Activated CD4-positive, alpha-beta T cell treated with anti-CD3 and anti-CD28 coated beads, Interleukin-2, amount 10 ng/mL, durations not matched to agents 7 days and 5 days (primary cell): ENCODE data around the gene DCAF17. TPM values are rescaled to one million over a fixed set of nuclear protein-coding genes. Genes with fewer than 3 reads are reported as not detected.

ENCODE experiments used
- CTCF ChIA-PET: fragments of 350-600 bp; sonication (Branson Sonifier 250); formaldehyde crosslinking; loops from one replicate; lab custom pipeline; 2021; ENCODE audit warnings: antibody characterized with exemption; lab: Charles Lee
- POLR2A ChIA-PET: fragments of 350-600 bp; sonication (Branson Sonifier 250); formaldehyde crosslinking; loops from one replicate; lab custom pipeline; 2021; ENCODE audit warnings: antibody characterized with exemption; lab: Charles Lee
- DNase-seq: peaks from one replicate; pipeline ENCODE4 v3.0.0-alpha.2; 2020
- H3K27ac Mint-ChIP-seq: one replicate; pipeline ENCODE4 v1.8.0; 2021; ENCODE audit warnings: mild to moderate bottlenecking, moderate library complexity, mixed read lengths
- H3K27me3 Mint-ChIP-seq: one replicate; pipeline ENCODE4 v1.8.0; 2021; ENCODE audit warnings: mixed read lengths
- H3K36me3 Mint-ChIP-seq: one replicate; pipeline ENCODE4 v1.8.0; 2021; ENCODE audit warnings: low read depth, mixed read lengths
- H3K4me1 Mint-ChIP-seq: one replicate; pipeline ENCODE4 v1.8.0; 2021; ENCODE audit warnings: mixed read lengths
- H3K4me3 Mint-ChIP-seq: one replicate; pipeline ENCODE4 v1.8.0; 2021; ENCODE audit warnings: mild to moderate bottlenecking, moderate library complexity, mixed read lengths
- H3K9me3 Mint-ChIP-seq: one replicate; pipeline ENCODE4 v1.8.0; 2021; ENCODE audit warnings: mixed read lengths
- total RNA-seq, 2 experiments: library from RNA; stranded (reverse); gene quantifications; one replicate each; pipeline ENCODE4 v1.2.3, GENCODE V29; 2021

Gene DCAF17
- total RNA-seq, 2 experiments from 2014 or later = 15.8 to 19.0 TPM

- Mint-ChIP-seq H3K4me1 (peaks cover 42% of the 10 kb centered on the region), H3K27me3 (no peaks in the 10 kb centered on the region), H3K36me3 (peaks cover 52% of the 10 kb centered on the region), H3K27ac (peak overlapping the region; percentile 94), H3K9me3 (peaks cover 15% of the 10 kb centered on the region), H3K4me3 (peak overlapping the region; percentile 83)
- peak; percentile 50 for DNase-seq
- ChIA-PET POLR2A (interaction anchor here (0.9 kb wide), 1 partner anchor 17 kb away, joined by 3 read pairs; no protein-coding TSS in a partner anchor), CTCF (interaction anchor here (0.5 to 4.4 kb wide), 7 partner anchors 11 to 504 kb away, joined by 3 to 25 read pairs (median 3); partner anchors contain the start of gene GORASP2)
Observed at GRCh38 chr2:171432969-171433762, 860 bp upstream of the DCAF17 start.

GRCh38 chr2:171433763-171434012 is 338 bp upstream of the DCAF17 start, which contains the start of gene METTL8:
Gene METTL8 (minus strand): TSS chr2:171433990. CDS start chr2:171392185, 41,805 bp downstream.
- no peak for DNase-seq
- ChIA-PET POLR2A (interaction anchor here (0.9 kb wide), 1 partner anchor 17 kb away, joined by 3 read pairs; no protein-coding TSS in a partner anchor), CTCF (interaction anchor here (0.5 to 4.4 kb wide), 8 partner anchors 10 to 504 kb away, joined by 3 to 25 read pairs (median 3); partner anchors contain the start of gene GORASP2)
- Mint-ChIP-seq H3K4me1 (peaks cover 43% of the 10 kb centered on the region), H3K9me3 (peaks cover 11% of the 10 kb centered on the region), H3K27ac (peak within 1 kb of the TSS; percentile 94), H3K27me3 (no peaks in the 10 kb centered on the region), H3K36me3 (peaks cover 54% of the 10 kb centered on the region), H3K4me3 (peak within 1 kb of the TSS; percentile 83)

DNA sequence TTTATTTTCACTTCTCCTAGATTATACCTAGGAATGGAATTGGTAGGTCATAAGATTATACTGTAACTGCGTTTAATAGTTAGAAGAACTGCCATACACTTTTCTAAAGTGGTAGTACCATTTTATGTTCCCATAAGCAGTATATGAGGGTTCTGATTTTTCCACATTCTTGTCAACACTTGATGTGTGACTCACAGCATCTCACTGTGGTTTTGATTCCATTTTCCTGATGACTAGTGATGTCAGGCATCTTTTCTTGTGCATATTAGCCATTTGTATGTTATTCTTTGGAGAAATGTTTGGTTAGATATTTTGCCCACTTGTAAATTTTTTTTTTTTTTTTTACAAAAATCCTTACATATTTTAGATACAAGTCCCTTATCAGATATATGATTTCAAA is 2.3 kb downstream of the DCAF17 start:
- POLR2A ChIA-PET = no interaction called here
- no peaks in the 10 kb centered on the region for H3K9me3 Mint-ChIP-seq
- CTCF ChIA-PET = no interaction called here
- H3K4me3 Mint-ChIP-seq = no peak overlapping the region
- peaks cover 45% of the 10 kb centered on the region for H3K4me1 Mint-ChIP-seq
- H3K27ac Mint-ChIP-seq = no peak overlapping the region
- H3K36me3 Mint-ChIP-seq = peaks cover 54% of the 10 kb centered on the region
- no peaks in the 10 kb centered on the region for H3K27me3 Mint-ChIP-seq
- no peak for DNase-seq

DNA sequence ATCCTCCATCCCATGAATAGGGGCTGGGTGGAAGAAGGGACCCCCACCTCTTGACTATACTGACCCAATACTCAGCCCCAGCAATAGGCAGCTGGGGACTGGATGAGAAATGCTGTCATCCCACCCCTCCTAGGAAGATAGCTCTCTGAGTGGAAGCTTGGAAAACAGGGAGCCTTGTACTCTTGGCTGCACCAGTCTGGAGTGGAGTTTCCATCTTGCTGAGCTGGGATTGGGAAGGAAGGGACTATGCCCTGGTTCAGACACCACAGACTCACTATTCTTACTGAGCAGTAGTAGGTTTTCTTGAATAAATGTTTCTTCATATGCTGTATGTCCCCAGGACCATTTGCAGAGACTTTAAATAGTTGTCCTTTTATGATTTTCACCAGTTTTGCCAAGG is 7.4 kb downstream of the DCAF17 start:
- no peak overlapping the region for H3K27ac Mint-ChIP-seq
- peaks cover 44% of the 10 kb centered on the region for H3K36me3 Mint-ChIP-seq
- POLR2A ChIA-PET = no interaction called here

GRCh38 chr2:171447675-171448074 is 13.6 kb downstream of the DCAF17 start:
- CTCF ChIA-PET = no interaction called here

More for the DNA sequence above, 7.4 kb downstream of the DCAF17 start:
- CTCF ChIA-PET = interaction anchor here (0.6 to 1.1 kb wide), 3 partner anchors 10 to 513 kb away, joined by 3 read pairs; partner anchors contain the start of gene GORASP2
- H3K9me3 Mint-ChIP-seq = no peaks in the 10 kb centered on the region
- H3K4me1 Mint-ChIP-seq = peaks cover 13% of the 10 kb centered on the region
- H3K4me3 Mint-ChIP-seq = no peak overlapping the region
- no peaks in the 10 kb centered on the region for H3K27me3 Mint-ChIP-seq
- DNase-seq = no peak

GRCh38 chr2:171451074-171451473 is 17.0 kb downstream of the DCAF17 start:
- Mint-ChIP-seq H3K27ac (no peak overlapping the region), H3K9me3 (peaks cover 2% of the 10 kb centered on the region), H3K4me3 (no peak overlapping the region), H3K27me3 (no peaks in the 10 kb centered on the region), H3K36me3 (peaks cover 39% of the 10 kb centered on the region), H3K4me1 (peaks cover 2% of the 10 kb centered on the region)
- POLR2A ChIA-PET = interaction anchor here (0.7 kb wide), 1 partner anchor 433 kb away, joined by 3 read pairs; no protein-coding TSS in a partner anchor
- DNase-seq = no peak
- CTCF ChIA-PET = no interaction called here

More at GRCh38 chr2:171447675-171448074, 13.6 kb downstream of the DCAF17 start:
- DNase-seq = no peak
- H3K4me3 Mint-ChIP-seq = no peak overlapping the region
- no peaks in the 10 kb centered on the region for H3K27me3 Mint-ChIP-seq
- no peak overlapping the region for H3K27ac Mint-ChIP-seq
- H3K36me3 Mint-ChIP-seq = peaks cover 28% of the 10 kb centered on the region
- no peaks in the 10 kb centered on the region for H3K4me1 Mint-ChIP-seq
- H3K9me3 Mint-ChIP-seq = no peaks in the 10 kb centered on the region
- POLR2A ChIA-PET = no interaction called here

DNA sequence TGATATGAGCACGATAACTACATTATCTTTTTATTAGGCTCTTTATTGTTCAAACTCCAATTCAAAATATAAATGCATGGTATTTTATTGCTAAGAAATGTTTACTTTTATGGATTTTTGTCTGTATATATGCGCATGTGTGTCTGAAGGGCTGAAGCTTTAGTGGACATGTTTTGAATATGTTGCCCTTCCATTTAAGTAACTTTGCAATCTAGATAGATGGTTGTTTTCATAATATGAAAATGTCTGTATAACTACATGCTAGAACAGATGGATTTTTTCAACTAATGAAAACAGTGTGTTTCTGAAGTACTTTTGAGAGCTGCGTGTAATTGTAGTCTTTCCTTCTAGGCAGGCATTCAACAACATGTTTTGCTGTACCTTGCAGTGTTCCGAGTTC is 18.7 kb downstream of the DCAF17 start:
- H3K27ac Mint-ChIP-seq = no peak overlapping the region
- CTCF ChIA-PET = interaction anchor here (0.6 kb wide), 2 partner anchors 326 to 469 kb away, joined by 3 to 4 read pairs; no protein-coding TSS in a partner anchor
- H3K9me3 Mint-ChIP-seq = peaks cover 7% of the 10 kb centered on the region
- DNase-seq = no peak
- H3K36me3 Mint-ChIP-seq = peaks cover 46% of the 10 kb centered on the region
- peaks cover 2% of the 10 kb centered on the region for H3K4me1 Mint-ChIP-seq
- H3K4me3 Mint-ChIP-seq = no peak overlapping the region
- no peaks in the 10 kb centered on the region for H3K27me3 Mint-ChIP-seq
- POLR2A ChIA-PET = no interaction called here

GRCh38 chr2:171459498-171459897 is 25.5 kb downstream of the DCAF17 start:
- Mint-ChIP-seq H3K4me1 (peaks cover 2% of the 10 kb centered on the region), H3K4me3 (no peak overlapping the region), H3K27me3 (no peaks in the 10 kb centered on the region), H3K9me3 (peaks cover 11% of the 10 kb centered on the region), H3K36me3 (peaks cover 45% of the 10 kb centered on the region), H3K27ac (no peak overlapping the region)
- CTCF ChIA-PET = interaction anchor here (0.6 to 0.7 kb wide), 3 partner anchors 26 to 124 kb away, joined by 3 read pairs; partner anchors contain the start of gene METTL8
- DNase-seq = no peak
- POLR2A ChIA-PET = no interaction called here

DNA sequence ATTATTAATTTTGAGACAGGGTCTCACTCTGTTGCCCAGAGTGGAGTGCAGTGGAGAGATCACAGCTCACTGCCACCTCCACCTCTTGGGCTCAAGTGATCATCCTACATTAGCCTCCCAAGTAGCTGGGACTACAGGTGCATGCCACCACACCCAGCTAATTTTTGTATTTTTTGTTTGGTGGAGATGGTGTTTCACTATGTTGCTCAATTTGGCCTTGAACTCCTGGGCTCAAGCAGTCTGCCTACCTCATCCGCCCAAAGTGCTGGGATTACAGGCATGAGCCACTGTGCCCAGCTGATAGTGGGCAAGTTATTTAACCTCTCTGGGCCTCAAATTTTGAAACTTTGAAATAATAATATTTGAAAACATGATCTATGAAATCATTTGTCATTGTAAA is 26.5 kb downstream of the DCAF17 start:
- H3K4me3 Mint-ChIP-seq = no peak overlapping the region
- no peaks in the 10 kb centered on the region for H3K27me3 Mint-ChIP-seq
- DNase-seq = no peak
- CTCF ChIA-PET = no interaction called here
- H3K27ac Mint-ChIP-seq = no peak overlapping the region
- POLR2A ChIA-PET = no interaction called here
- peaks cover 39% of the 10 kb centered on the region for H3K36me3 Mint-ChIP-seq
- peaks cover 2% of the 10 kb centered on the region for H3K4me1 Mint-ChIP-seq
- peaks cover 11% of the 10 kb centered on the region for H3K9me3 Mint-ChIP-seq

- Mint-ChIP-seq H3K4me1 (no peaks in the 10 kb centered on the region), H3K36me3 (peaks cover 40% of the 10 kb centered on the region), H3K27me3 (no peaks in the 10 kb centered on the region), H3K4me3 (no peak overlapping the region), H3K9me3 (no peaks in the 10 kb centered on the region), H3K27ac (no peak overlapping the region)
- DNase-seq = no peak
- POLR2A ChIA-PET = no interaction called here
- CTCF ChIA-PET = no interaction called here
Observed at GRCh38 chr2:171469176-171469575, 35.1 kb downstream of the DCAF17 start.

DNA sequence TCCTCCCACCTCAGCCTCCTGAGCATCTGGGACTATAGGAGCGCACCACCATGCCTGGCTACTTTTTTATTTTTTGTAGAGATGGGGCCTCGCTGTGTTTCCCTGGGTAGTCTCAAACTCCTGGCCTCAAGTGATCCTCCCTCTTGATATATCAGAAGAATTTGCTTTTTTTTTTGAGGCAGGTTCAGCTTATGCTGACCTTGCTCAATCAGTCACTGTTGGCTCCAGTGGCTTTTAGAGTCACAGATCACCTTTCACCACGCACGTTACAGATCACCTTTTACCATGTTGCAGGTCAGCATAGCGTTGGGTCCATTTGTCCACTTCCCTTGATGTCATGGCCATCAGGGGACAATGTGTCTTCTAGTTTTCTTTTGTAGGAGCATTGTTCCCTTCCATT is 36.1 kb downstream of the DCAF17 start:
- no peaks in the 10 kb centered on the region for H3K9me3 Mint-ChIP-seq
- H3K4me1 Mint-ChIP-seq = peaks cover 3% of the 10 kb centered on the region
- DNase-seq = no peak
- H3K27ac Mint-ChIP-seq = no peak overlapping the region
- H3K4me3 Mint-ChIP-seq = no peak overlapping the region
- CTCF ChIA-PET = no interaction called here
- no peaks in the 10 kb centered on the region for H3K27me3 Mint-ChIP-seq
- POLR2A ChIA-PET = no interaction called here
- peaks cover 45% of the 10 kb centered on the region for H3K36me3 Mint-ChIP-seq

DNA sequence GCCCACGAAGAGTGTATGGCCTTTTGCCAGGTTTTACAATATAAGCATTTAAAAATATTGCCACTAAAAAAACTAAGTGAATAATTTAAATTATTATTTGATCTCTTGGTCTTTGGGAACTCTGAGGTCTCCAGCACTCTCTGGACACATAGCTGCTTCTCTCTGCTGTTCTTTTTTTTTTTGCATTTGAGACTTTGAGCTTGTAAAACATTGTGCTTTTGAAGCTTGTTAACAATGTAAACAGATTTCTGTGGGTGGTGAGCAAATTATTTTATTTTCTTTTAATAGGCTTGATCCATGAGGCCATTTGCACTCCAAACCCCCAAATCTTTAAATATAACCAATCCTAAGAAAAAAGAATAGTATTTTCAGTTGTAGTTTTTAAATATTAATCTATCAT is 42.0 kb downstream of the DCAF17 start:
- Mint-ChIP-seq H3K36me3 (peaks cover 37% of the 10 kb centered on the region), H3K27ac (no peak overlapping the region), H3K27me3 (no peaks in the 10 kb centered on the region), H3K4me3 (no peak overlapping the region), H3K4me1 (peaks cover 3% of the 10 kb centered on the region), H3K9me3 (no peaks in the 10 kb centered on the region)
- POLR2A ChIA-PET = no interaction called here
- no peak for DNase-seq
- CTCF ChIA-PET = no interaction called here

DNA sequence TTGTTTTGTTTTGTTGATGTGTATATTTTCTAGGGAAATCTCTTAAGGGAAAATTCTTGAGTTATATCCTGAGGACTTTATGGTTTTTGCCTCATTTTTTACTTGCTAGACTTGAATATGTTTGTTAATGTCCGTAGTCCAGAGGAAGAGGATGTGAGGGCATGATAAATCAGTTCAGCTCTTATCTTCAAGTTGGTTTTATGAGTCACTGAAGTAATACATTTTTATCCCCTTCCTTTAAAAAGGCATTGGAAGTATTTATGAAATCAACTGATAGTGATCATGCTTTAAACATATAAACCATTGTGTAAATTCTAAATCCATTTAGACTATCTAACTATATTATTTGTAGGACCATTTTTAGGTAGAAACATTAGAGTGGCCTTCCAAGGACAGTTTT is 44.3 kb downstream of the DCAF17 start:
- Mint-ChIP-seq H3K4me3 (no peak overlapping the region), H3K4me1 (peaks cover 3% of the 10 kb centered on the region), H3K27me3 (no peaks in the 10 kb centered on the region), H3K27ac (no peak overlapping the region), H3K36me3 (peaks cover 40% of the 10 kb centered on the region), H3K9me3 (no peaks in the 10 kb centered on the region)
- CTCF ChIA-PET = no interaction called here
- DNase-seq = no peak
- POLR2A ChIA-PET = no interaction called here
